HepG2 (cell line): ENCODE data around the gene MASTL. TPM values are rescaled to one million over a fixed set of nuclear protein-coding genes. Genes with fewer than 3 reads are reported as not detected.

ENCODE experiments used
- IKZF1 ChIP-seq: fragments of 450-650 bp; IDR thresholded peaks from 2 replicates; pipeline ENCODE4 v1.7.1; 2016
- RBFOX2 ChIP-seq: fragments of 200-400 bp; formaldehyde crosslinking; IDR thresholded peaks from 2 replicates; pipeline ENCODE4 v1.6.1; 2017; ENCODE audit warnings: low read depth, mild to moderate bottlenecking, low read length
- ZNF251 ChIP-seq: sonication (generic); formaldehyde crosslinking; IDR thresholded peaks from 2 replicates; pipeline ENCODE4 v1.9.0; 2021; ENCODE audit warnings: mild to moderate bottlenecking, missing genetic modification reagents
- polyA plus RNA-seq, 8 experiments: library from polyadenylated mRNA; depleted of rRNA in 3 of 8; stranded (reverse) in 7 of 8; unstranded in 1 of 8; fragments of >200 nt; fragmentation: Illumina TruSeq in 4 of 8; extraction: Trizol in 4 of 8; gene quantifications; 2 replicates each; pipeline versions ENCODE4 v1.2.1 to v1.2.3, GENCODE V29; 2011 to 2016; ENCODE audit warnings: low read depth in 4 of 8, missing spikeins in 1 of 8, mixed read lengths in 1 of 8; ENCODE audit not compliant: insufficient read depth in 1 of 8
- total RNA-seq, 5 experiments: library from RNA; depleted of rRNA; stranded (reverse); fragments of >200 nt; fragmentation: Illumina TruSeq; extraction: Trizol; gene quantifications; 2 replicates each; pipeline ENCODE4 v1.2.3, GENCODE V29; 2016; ENCODE audit warnings: low read depth in 1 of 5
- TF ChIP-seq, protein P1 (sequence below): sonication (generic); formaldehyde crosslinking; IDR thresholded peaks from 2 replicates; pipeline ENCODE4 v1.4.0; 2020; ENCODE audit warnings: mild to moderate bottlenecking, missing genetic modification reagents, borderline replicate concordance
- TF ChIP-seq, protein P2 (sequence below): sonication (generic); formaldehyde crosslinking; IDR thresholded peaks from 2 replicates; pipeline ENCODE4 v1.9.0; 2021; ENCODE audit warnings: missing genetic modification reagents, borderline replicate concordance
- TF ChIP-seq, protein P3 (sequence below): sonication (generic); formaldehyde crosslinking; IDR thresholded peaks from 2 replicates; pipeline ENCODE4 v1.5.0; 2020; ENCODE audit warnings: mild to moderate bottlenecking, missing genetic modification reagents

MASTL gene
- total and polyA plus RNA-seq, 2 of the 13 experiments (the other 11 are each of a cell fraction or from before 2014, with no cell fraction given) = 6.0 to 18.0 TPM

DNA sequence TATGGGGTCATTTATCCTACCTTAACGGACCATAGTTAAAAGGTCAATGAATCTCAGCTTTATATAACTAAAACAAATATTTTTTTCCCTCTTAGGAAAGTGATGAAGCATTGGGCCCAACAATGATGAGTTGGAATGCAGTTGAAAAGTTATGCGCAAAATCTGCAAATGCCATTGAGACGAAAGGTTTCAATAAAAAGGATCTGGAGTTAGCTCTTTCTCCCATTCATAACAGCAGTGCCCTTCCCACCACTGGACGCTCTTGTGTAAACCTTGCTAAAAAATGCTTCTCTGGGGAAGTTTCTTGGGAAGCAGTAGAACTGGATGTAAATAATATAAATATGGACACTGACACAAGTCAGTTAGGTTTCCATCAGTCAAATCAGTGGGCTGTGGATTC is 14.7 kb downstream of the MASTL start (continued):
- TF ChIP-seq, protein P1, sequence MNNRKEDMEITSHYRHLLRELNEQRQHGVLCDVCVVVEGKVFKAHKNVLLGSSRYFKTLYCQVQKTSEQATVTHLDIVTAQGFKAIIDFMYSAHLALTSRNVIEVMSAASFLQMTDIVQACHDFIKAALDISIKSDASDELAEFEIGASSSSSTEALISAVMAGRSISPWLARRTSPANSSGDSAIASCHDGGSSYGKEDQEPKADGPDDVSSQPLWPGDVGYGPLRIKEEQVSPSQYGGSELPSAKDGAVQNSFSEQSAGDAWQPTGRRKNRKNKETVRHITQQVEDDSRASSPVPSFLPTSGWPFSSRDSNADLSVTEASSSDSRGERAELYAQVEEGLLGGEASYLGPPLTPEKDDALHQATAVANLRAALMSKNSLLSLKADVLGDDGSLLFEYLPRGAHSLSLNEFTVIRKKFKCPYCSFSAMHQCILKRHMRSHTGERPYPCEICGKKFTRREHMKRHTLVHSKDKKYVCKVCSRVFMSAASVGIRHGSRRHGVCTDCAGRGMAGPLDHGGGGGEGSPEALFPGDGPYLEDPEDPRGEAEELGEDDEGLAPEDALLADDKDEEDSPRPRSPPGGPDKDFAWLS (CRISPR knock-in tag) = no peak
- no peak for TF ChIP-seq RBFOX2
- TF ChIP-seq ZNF251 (CRISPR knock-in tag) = no peak
- TF ChIP-seq, protein P2, sequence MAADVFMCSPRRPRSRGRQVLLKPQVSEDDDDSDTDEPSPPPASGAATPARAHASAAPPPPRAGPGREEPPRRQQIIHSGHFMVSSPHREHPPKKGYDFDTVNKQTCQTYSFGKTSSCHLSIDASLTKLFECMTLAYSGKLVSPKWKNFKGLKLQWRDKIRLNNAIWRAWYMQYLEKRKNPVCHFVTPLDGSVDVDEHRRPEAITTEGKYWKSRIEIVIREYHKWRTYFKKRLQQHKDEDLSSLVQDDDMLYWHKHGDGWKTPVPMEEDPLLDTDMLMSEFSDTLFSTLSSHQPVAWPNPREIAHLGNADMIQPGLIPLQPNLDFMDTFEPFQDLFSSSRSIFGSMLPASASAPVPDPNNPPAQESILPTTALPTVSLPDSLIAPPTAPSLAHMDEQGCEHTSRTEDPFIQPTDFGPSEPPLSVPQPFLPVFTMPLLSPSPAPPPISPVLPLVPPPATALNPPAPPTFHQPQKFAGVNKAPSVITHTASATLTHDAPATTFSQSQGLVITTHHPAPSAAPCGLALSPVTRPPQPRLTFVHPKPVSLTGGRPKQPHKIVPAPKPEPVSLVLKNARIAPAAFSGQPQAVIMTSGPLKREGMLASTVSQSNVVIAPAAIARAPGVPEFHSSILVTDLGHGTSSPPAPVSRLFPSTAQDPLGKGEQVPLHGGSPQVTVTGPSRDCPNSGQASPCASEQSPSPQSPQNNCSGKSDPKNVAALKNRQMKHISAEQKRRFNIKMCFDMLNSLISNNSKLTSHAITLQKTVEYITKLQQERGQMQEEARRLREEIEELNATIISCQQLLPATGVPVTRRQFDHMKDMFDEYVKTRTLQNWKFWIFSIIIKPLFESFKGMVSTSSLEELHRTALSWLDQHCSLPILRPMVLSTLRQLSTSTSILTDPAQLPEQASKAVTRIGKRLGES (CRISPR knock-in tag) = no peak
- TF ChIP-seq, protein P3, sequence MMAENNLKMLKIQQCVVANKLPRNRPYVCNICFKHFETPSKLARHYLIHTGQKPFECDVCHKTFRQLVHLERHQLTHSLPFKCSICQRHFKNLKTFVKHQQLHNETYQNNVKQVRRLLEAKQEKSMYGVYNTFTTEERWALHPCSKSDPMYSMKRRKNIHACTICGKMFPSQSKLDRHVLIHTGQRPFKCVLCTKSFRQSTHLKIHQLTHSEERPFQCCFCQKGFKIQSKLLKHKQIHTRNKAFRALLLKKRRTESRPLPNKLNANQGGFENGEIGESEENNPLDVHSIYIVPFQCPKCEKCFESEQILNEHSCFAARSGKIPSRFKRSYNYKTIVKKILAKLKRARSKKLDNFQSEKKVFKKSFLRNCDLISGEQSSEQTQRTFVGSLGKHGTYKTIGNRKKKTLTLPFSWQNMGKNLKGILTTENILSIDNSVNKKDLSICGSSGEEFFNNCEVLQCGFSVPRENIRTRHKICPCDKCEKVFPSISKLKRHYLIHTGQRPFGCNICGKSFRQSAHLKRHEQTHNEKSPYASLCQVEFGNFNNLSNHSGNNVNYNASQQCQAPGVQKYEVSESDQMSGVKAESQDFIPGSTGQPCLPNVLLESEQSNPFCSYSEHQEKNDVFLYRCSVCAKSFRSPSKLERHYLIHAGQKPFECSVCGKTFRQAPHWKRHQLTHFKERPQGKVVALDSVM (CRISPR knock-in tag) = no peak
- no peak for TF ChIP-seq IKZF1
